GM23248 (cell line): ENCODE measurements around the gene PLA2G2E.

ENCODE experiments used
- EZH2 ChIP-seq: fragments of 200-600 bp; sonication (generic); IDR thresholded peaks from 2 replicates; pipeline ENCODE4 v1.6.1; 2018; ENCODE audit warnings: antibody characterized with exemption, mild to moderate bottlenecking; ENCODE audit not compliant: insufficient read depth, poor library complexity, severe bottlenecking
- EZH2phosphoT487 ChIP-seq: fragments of 200-600 bp; sonication (generic); IDR thresholded peaks from 2 replicates; pipeline ENCODE4 v1.6.1; 2018; ENCODE audit warnings: antibody characterized with exemption, moderate library complexity, mild to moderate bottlenecking, low read depth; ENCODE audit not compliant: insufficient read depth

DNA sequence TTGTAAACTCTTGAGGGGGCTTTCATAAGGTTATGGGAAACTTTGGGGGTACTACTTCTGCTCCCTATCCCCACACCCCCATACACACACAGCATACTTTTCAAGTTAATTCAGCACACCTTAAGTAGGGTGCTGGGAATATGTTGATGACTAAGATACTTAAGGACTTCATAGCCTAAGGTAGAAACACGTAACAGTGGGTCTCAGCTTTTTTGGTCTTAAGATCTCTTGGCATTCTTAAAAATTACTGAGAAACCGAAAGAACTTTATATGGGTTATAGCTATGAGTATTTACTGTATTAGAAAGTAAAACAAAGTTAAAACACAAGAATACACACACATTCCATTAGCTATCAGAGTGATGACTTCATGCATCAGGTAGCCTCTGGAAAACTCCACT is 39.1 kb downstream of the PLA2G2E start:
- no peak for TF ChIP-seq EZH2
- no peak for TF ChIP-seq EZH2phosphoT487
